ENCODE data around the gene C19orf47. TPM values are rescaled to one million over a fixed set of nuclear protein-coding genes. Genes with fewer than 3 reads are reported as not detected.

The C19orf47 gene
- total RNA-seq, 3 donors from 2014 or later (not counting 1 experiment from before 2014, with no cell fraction given) = 15.2 to 20.2 (median 16.1) TPM

DNA sequence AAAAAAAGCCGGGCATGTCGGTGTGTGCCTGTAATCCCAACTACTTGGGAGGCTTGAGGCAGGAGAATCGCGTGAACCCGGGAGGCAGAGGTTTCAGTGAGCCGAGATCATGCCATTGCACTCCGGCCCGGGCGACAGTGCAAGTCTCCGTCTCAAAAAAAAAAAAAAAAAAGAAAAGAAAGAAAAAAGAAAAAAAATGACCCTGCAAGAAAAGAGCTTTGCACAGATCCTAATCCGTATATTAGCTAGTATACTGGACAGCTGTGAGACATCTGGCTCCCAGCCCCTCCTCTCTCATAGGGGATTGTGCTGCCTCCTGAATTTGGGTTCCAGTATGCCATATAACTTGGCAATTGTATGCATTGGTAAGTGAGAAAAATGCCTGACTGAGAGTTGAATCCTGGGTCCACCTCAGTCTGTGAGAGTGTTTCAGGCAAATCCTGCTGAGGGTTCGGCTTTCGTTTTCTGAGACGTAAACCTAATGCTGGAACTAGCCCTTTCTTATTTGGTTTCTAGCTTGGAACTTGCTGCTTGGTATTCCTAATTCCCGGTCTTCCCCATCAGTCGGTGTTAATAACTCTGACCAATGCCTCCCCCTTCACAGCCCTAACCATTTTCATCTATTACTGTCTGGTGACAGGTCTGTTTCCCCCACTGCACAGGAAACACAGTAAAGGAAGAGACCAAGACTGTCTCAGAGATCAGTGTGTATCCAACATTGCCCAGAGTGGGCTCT lies 61.8 kb downstream of the C19orf47 start:
- no peak for ATAC-seq
- Histone ChIP-seq H3K36me3 (ENCODE audit: control insufficient read depth, insufficient read depth, low read length) (peaks cover 2% of the 10 kb centered on the region), H3K4me1 (ENCODE audit: control insufficient read depth, insufficient read depth, low read length) (peaks cover 39% of the 10 kb centered on the region), H3K27me3 (ENCODE audit: control insufficient read depth, insufficient read depth, low read length) (no peaks in the 10 kb centered on the region), H3K9me3 (ENCODE audit: control insufficient read depth, insufficient read depth, low read length) (no peaks in the 10 kb centered on the region), H3K27ac (ENCODE audit: low read length) (peak overlapping the region; percentile 98), H3K4me3 (ENCODE audit: low read length) (no peak overlapping the region)
- intact Hi-C loops (cut with micrococcal nuclease) = loop anchor here (10.0 kb wide), 1 partner anchor 142 kb away; no protein-coding TSS in a partner anchor
- no peaks in the 10 kb centered on the region for H3K27me3 Mint-ChIP-seq (ENCODE audit: low read depth in 2 of 2)
- H3K27ac Mint-ChIP-seq = peak overlapping the region; percentile 99
- peaks cover 27 to 45% of the 10 kb centered on the region in 2 donors for H3K4me1 Mint-ChIP-seq
- no peak for DNase-seq
- TF ChIP-seq, protein P1, sequence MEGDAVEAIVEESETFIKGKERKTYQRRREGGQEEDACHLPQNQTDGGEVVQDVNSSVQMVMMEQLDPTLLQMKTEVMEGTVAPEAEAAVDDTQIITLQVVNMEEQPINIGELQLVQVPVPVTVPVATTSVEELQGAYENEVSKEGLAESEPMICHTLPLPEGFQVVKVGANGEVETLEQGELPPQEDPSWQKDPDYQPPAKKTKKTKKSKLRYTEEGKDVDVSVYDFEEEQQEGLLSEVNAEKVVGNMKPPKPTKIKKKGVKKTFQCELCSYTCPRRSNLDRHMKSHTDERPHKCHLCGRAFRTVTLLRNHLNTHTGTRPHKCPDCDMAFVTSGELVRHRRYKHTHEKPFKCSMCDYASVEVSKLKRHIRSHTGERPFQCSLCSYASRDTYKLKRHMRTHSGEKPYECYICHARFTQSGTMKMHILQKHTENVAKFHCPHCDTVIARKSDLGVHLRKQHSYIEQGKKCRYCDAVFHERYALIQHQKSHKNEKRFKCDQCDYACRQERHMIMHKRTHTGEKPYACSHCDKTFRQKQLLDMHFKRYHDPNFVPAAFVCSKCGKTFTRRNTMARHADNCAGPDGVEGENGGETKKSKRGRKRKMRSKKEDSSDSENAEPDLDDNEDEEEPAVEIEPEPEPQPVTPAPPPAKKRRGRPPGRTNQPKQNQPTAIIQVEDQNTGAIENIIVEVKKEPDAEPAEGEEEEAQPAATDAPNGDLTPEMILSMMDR (IDR thresholded peaks at IDR 0.05) = no peak
- no peaks in the 10 kb centered on the region for H3K36me3 Mint-ChIP-seq
- WGBS (ENCODE audit: insufficient coverage) = 93% methylated on average over 16 of the region's 16 CpGs
- no peaks in the 10 kb centered on the region for H3K9me3 Mint-ChIP-seq
- H3K4me3 Mint-ChIP-seq = peak overlapping the region; percentile 65

DNA sequence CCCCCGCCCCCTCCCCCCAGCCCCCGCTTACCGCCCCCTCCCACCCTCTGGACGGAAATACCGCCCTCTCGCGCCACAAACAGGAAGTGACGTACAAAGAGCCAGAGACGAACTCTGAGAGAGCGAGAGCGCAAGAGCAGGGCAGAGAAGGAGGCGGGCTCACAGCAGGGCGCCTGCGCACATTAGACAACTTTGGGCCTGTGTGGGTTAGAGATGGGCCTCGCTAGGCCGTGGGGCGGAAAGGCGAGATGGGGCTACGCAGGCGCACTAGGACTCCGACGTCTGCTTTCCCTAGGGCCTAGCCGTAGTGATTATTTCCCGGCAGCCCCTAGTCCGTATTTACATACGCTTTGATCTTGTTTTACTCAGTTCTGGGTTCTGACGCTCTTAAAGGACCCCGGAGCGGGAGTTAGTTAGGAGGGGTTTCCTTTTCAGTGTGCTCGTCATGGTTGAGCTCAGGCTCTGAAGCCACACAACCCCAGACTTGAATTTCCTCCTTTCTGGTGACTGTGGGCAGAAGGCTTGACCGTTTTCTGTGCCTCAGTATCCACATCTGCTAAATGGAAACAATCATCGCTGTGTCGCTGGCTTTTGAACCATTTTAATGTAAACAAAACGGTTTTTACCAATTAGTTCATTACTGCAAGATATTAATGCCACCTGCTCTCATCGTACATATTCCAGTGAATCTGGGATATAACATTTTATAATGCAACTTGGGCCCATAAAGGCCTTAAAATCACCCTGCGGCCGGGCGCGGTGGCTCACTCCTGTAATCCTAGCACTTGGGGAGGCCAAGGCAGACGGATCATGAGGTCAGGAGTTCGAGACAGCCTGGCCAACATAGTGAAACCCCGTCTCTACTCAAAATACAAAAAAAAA lies 62.6 kb downstream of the C19orf47 start:
- intact Hi-C loops (cut with micrococcal nuclease) = loop anchor here (10.0 kb wide), 1 partner anchor 141 kb away; no protein-coding TSS in a partner anchor
- H3K27ac Mint-ChIP-seq = peak overlapping the region; percentile 99
- no peaks in the 10 kb centered on the region for H3K36me3 Mint-ChIP-seq
- Histone ChIP-seq H3K4me3 (ENCODE audit: low read length) (peak overlapping the region; percentile 72), H3K4me1 (ENCODE audit: control insufficient read depth, insufficient read depth, low read length) (peaks cover 47% of the 10 kb centered on the region), H3K9me3 (ENCODE audit: control insufficient read depth, insufficient read depth, low read length) (no peaks in the 10 kb centered on the region), H3K27ac (ENCODE audit: low read length) (peak overlapping the region; percentile 98), H3K36me3 (ENCODE audit: control insufficient read depth, insufficient read depth, low read length) (peaks cover 2% of the 10 kb centered on the region), H3K27me3 (ENCODE audit: control insufficient read depth, insufficient read depth, low read length) (no peaks in the 10 kb centered on the region)
- H3K4me1 Mint-ChIP-seq = peaks cover 31 to 51% of the 10 kb centered on the region in 2 donors
- peak overlapping the region; percentile 87 for H3K4me3 Mint-ChIP-seq
- H3K9me3 Mint-ChIP-seq = no peaks in the 10 kb centered on the region
- H3K27me3 Mint-ChIP-seq (ENCODE audit: low read depth in 2 of 2) = no peaks in the 10 kb centered on the region
- TF ChIP-seq, protein P1 (IDR thresholded peaks at IDR 0.05) = no peak
- 20% methylated on average over 39 of the region's 42 CpGs for WGBS (ENCODE audit: insufficient coverage)
- ATAC-seq = peak; percentile 77 to 93 (median 84)
- DNase-seq = peak; percentile 95 to 100

DNA sequence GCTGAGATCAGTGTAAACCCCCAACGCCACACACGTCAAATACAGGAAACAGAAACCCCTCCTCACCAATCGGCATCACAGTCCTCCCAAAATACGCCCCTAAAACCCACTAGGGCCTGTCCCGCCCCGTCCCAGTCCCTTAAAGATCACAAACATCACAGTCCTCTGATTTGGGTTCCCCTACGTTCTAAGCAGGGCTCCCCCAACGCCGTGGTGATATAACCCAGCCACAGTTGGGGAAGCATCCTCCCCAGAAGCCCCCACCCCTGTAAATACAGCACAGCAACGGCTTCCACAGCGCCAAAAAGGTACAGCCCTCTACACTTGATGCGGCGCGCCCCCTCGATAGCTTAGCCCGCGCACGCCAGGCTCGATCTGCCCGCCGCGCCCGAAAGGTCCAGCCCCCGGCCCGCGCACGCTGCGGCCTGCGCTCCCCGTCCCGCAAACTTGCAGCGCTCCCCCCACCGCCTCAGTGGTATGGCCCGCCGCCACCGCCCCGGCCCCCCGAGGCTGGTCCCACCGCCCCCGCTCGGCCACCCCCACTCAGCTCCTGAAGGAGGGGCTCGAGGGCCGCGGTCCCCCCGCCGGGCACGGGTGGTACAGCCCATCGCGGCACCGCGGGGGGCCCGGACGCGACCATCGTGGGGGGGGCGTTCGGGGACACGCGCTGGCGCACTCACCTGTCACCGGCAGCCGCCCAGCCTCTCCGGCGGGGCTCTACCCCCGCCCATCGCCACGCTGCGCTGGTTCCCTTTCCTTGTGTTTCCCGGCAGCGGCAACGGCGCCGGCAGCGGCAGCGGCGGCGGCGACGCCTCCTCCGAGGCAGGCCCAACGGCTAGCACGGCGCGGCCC lies 63.5 kb downstream of the C19orf47 start, which contains the start of gene AKT2:
Gene AKT2, minus strand, starts transcription at position 845 of the 852 bp plus-strand sequence. CDS start 20,078 bp downstream, outside the sequence.
- no peaks in the 10 kb centered on the region for H3K9me3 ChIP-seq (ENCODE audit: control insufficient read depth, insufficient read depth, low read length)
- H3K27ac ChIP-seq (ENCODE audit: low read length) = peak within 1 kb of the TSS; percentile 98
- H3K36me3 ChIP-seq (ENCODE audit: control insufficient read depth, insufficient read depth, low read length) = peaks cover 2% of the 10 kb centered on the region
- no peaks in the 10 kb centered on the region for H3K36me3 Mint-ChIP-seq
- WGBS (ENCODE audit: insufficient coverage) = under 1% methylated on average over 66 of the region's 84 CpGs
- peak within 1 kb of the TSS; percentile 94 for H3K4me3 Mint-ChIP-seq
- H3K4me1 ChIP-seq (ENCODE audit: control insufficient read depth, insufficient read depth, low read length) = peaks cover 56% of the 10 kb centered on the region
- peaks cover 40 to 59% of the 10 kb centered on the region in 2 donors for H3K4me1 Mint-ChIP-seq
- TF ChIP-seq, protein P1 (IDR thresholded peaks at IDR 0.05) = no peak
- no peaks in the 10 kb centered on the region for H3K27me3 Mint-ChIP-seq (ENCODE audit: low read depth in 2 of 2)
- H3K4me3 ChIP-seq (ENCODE audit: low read length) = peak within 1 kb of the TSS; percentile 72
- peak; percentile 54 to 66 (median 55) for ATAC-seq
- H3K27ac Mint-ChIP-seq = peak within 1 kb of the TSS; percentile 99
- H3K9me3 Mint-ChIP-seq = no peaks in the 10 kb centered on the region
- peak; percentile 78 to 89 for DNase-seq
- H3K27me3 ChIP-seq (ENCODE audit: control insufficient read depth, insufficient read depth, low read length) = no peaks in the 10 kb centered on the region
- intact Hi-C loops (cut with micrococcal nuclease) = loop anchor here (5.0 to 10.0 kb wide), 2 partner anchors 63 to 140 kb away; partner anchors contain the start of genes C19orf47 and PLD3
